Gastroesophageal sphincter (tissue), 4 donors: Measurements from ENCODE around the gene BCO2. TPM values are rescaled to one million over a fixed set of nuclear protein-coding genes. Genes with fewer than 3 reads are reported as not detected.
"Not testable (repeated sequence)": the region's sequence is repeated elsewhere in the genome, so short reads cannot be mapped to it uniquely, and the experiment has no call there.

Source experiments
- ATAC-seq: fragments of 150-250 bp; one replicate; pipeline ENCODE4 v1.9.1; 2016; ENCODE audit warnings: mild to moderate bottlenecking, moderate library complexity
- H3K27ac ChIP-seq, 4 donors: fragments of 200-600 bp; sonication (generic) in 3 of 4; 1 replicate in 3 of 4; 2 replicates in 1 of 4; pipeline ENCODE4 v1.5.1; 2016 to 2019
- H3K27me3 ChIP-seq: fragments of 200-600 bp; sonication (generic); one replicate; pipeline ENCODE4 v1.5.1; 2019
- H3K36me3 ChIP-seq, 2 donors: fragments of 200-600 bp; sonication (generic); one replicate each; pipeline ENCODE4 v1.5.1; 2019; ENCODE audit warnings: control low read depth in 1 of 2
- H3K4me1 ChIP-seq, 3 donors: fragments of 200-600 bp; sonication (generic); 1 replicate in 2 of 3; 2 replicates in 1 of 3; pipeline ENCODE4 v1.5.1; 2016 to 2019; ENCODE audit warnings: control low read depth in 2 of 3
- H3K4me3 ChIP-seq, 2 donors: fragments of 200-600 bp; sonication (generic); one replicate each; pipeline ENCODE4 v1.5.1; 2019; ENCODE audit warnings: mild to moderate bottlenecking in 1 of 2, moderate library complexity in 1 of 2
- H3K9me3 ChIP-seq, 3 donors: fragments of 200-600 bp; sonication (generic); one replicate each; pipeline ENCODE4 v1.5.1; 2017 to 2019; ENCODE audit warnings: control low read depth in 2 of 3
- EP300 ChIP-seq: sonication (generic); formaldehyde crosslinking; IDR thresholded peaks from one replicate; pipeline ENCODE4 v1.6.1; 2017; ENCODE audit warnings: antibody characterized with exemption, mild to moderate bottlenecking
- POLR2A ChIP-seq, 2 donors: fragments of 450-650 bp; IDR thresholded peaks; one replicate each; pipeline ENCODE4 v1.6.1; 2017; ENCODE audit warnings: antibody characterized with exemption in 2 of 2, mild to moderate bottlenecking in 2 of 2, moderate library complexity in 1 of 2
- POLR2AphosphoS5 ChIP-seq: sonication (generic); formaldehyde crosslinking; IDR thresholded peaks from one replicate; pipeline ENCODE4 v1.6.1; 2017; ENCODE audit warnings: antibody characterized with exemption
- WGBS, 2 donors: methylation state at CpG; one replicate each; pipeline ENCODE4 v1.1.5; 2018; ENCODE audit warnings: low coverage in 1 of 2; 5-methylcytosine and 5-hydroxymethylcytosine counted together
- total RNA-seq, 4 donors: library from RNA; depleted of rRNA; stranded (reverse); fragments of >200 nt; gene quantifications; one replicate each; pipeline ENCODE4 v1.1.0, GENCODE V29; 2016
- TF ChIP-seq, protein P1 (sequence below), 4 experiments: fragments of 200-600 bp in 2 of 4; fragments of 450-650 bp in 2 of 4; sonication (generic) in 1 of 4; IDR thresholded peaks; one replicate each; pipeline ENCODE4 v1.5.1; 2017 to 2019; ENCODE audit warnings: antibody characterized with exemption in 4 of 4, mild to moderate bottlenecking in 2 of 4, moderate library complexity in 2 of 4

BCO2 gene
- total RNA-seq, 4 donors from 2014 or later = 0.96 to 7.5 (median 6.6) TPM

DNA sequence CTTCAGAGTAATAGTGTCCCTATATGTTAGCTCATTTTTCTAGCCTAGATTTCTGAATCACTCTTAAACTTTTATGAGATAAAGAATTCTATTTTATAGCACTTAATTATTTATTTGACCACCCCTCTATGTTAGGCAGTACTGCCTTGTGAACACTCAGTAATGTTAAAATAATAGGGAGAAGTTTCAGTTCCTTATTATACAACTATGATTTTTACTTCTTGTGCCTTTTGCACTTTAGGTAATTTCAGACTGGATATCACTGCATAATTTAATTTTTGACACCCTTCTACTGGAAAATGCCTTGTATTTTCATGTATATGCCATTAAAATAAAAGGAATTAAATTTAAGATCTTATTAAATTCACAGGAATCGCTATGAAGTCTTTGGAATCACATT lies 3.1 kb downstream of the BCO2 start:
- WGBS, 2 donors = 93 to 100% methylated on average over 1 of the region's 1 CpG
- ATAC-seq = no peak
- TF ChIP-seq POLR2AphosphoS5 (no peak), EP300 (no peak), POLR2A (IDR thresholded peaks at IDR 0.05) (no peak)
- TF ChIP-seq, protein P1, sequence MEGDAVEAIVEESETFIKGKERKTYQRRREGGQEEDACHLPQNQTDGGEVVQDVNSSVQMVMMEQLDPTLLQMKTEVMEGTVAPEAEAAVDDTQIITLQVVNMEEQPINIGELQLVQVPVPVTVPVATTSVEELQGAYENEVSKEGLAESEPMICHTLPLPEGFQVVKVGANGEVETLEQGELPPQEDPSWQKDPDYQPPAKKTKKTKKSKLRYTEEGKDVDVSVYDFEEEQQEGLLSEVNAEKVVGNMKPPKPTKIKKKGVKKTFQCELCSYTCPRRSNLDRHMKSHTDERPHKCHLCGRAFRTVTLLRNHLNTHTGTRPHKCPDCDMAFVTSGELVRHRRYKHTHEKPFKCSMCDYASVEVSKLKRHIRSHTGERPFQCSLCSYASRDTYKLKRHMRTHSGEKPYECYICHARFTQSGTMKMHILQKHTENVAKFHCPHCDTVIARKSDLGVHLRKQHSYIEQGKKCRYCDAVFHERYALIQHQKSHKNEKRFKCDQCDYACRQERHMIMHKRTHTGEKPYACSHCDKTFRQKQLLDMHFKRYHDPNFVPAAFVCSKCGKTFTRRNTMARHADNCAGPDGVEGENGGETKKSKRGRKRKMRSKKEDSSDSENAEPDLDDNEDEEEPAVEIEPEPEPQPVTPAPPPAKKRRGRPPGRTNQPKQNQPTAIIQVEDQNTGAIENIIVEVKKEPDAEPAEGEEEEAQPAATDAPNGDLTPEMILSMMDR (IDR thresholded peaks at IDR 0.05) = no peak

DNA sequence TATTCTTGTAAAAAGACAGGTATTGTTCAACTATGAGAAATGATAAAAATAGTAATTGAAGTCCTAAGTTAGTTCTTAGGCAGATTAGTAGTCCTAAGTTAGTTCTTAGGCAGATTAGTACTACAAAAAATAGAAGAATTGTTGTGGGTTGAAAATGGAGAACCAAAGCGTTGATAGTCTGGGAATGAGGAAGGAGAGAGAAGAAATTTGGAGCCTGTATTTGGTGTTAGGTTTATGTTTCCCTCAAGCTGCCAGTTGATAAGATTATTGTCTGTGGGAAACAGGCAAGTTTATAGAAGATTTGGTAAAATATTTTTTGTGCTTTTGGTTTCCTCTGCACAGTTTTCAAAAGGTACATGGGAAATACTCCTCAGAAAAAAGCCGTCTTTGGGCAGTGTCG lies 3.6 kb downstream of the BCO2 start:
- WGBS, 2 donors = 70 to 74% methylated on average over 3 of the region's 3 CpGs
- no peak for ATAC-seq
- Histone ChIP-seq H3K9me3 (no peaks in the 10 kb centered on the region), H3K27me3 (no peaks in the 10 kb centered on the region), H3K4me1 (peaks cover 2 to 33% (median 4%) of the 10 kb centered on the region in 3 donors), H3K36me3 (no peaks in the 10 kb centered on the region), H3K4me3 (no peak overlapping the region), H3K27ac (no peak overlapping the region)
- TF ChIP-seq, protein P1 (IDR thresholded peaks at IDR 0.05) = no peak
- TF ChIP-seq POLR2A (IDR thresholded peaks at IDR 0.05) (no peak), EP300 (no peak), POLR2AphosphoS5 (no peak)

More for the DNA sequence above, 3.1 kb downstream of the BCO2 start:
- peaks cover 2 to 33% (median 4%) of the 10 kb centered on the region in 3 donors for H3K4me1 ChIP-seq
- H3K27me3 ChIP-seq = no peaks in the 10 kb centered on the region
- H3K4me3 ChIP-seq = no peak overlapping the region
- no peak overlapping the region for H3K27ac ChIP-seq
- no peaks in the 10 kb centered on the region for H3K36me3 ChIP-seq
- H3K9me3 ChIP-seq = no peaks in the 10 kb centered on the region

DNA sequence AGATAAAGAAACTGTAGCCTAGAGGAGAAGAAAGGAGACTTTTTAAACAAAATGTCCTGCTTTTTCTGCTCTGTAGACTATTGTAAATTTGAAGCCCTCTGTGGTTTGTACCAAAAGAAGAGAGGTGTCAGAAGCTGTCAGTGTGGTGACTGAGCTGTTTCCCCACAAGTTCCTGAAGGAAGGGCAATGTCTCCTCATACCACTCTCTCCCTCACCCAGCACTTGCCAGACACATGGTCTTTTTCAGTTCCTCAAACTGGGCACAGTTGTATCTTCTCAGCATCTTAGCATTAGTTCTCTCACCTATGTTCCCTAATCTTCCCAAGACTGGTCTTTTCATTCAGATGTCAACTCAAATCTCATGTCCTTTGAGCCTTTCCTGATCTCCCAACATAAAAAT lies 4.3 kb downstream of the BCO2 start:
- no peak overlapping the region for H3K27ac ChIP-seq
- TF ChIP-seq POLR2A (IDR thresholded peaks at IDR 0.05) = no peak
- no peak for TF ChIP-seq POLR2AphosphoS5
- TF ChIP-seq, protein P1 (IDR thresholded peaks at IDR 0.05) = no peak
- no peak for TF ChIP-seq EP300

DNA sequence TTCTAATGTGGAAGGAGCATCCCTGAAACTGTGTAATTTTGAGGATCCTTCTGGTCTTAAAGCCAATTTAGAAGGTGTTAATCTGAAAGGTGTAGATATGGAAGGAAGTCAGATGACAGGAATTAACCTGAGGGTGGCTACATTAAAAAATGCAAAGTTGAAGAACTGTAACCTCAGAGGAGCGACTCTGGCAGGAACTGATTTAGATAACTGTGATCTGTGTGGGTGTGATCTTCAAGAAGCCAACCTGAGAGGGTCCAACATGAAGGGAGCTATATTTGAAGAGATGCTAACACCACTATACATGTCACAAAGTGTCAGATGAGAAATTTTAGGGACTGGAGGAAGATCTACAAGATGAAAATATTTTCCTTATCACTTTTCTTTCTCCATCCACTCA lies 7.6 kb downstream of the BCO2 start:
- no peak for ATAC-seq
- no peak overlapping the region for H3K27ac ChIP-seq
- H3K9me3 ChIP-seq = no peaks in the 10 kb centered on the region
- WGBS, 2 donors = 65 to 88% methylated on average over 1 of the region's 1 CpG
- no peaks in the 10 kb centered on the region for H3K4me1 ChIP-seq
- H3K4me3 ChIP-seq = no peak overlapping the region
- no peaks in the 10 kb centered on the region for H3K36me3 ChIP-seq
- no peaks in the 10 kb centered on the region for H3K27me3 ChIP-seq
- TF ChIP-seq POLR2AphosphoS5 = no peak
- TF ChIP-seq EP300 = no peak
- TF ChIP-seq POLR2A (IDR thresholded peaks at IDR 0.05) = no peak

More for the DNA sequence above, 4.3 kb downstream of the BCO2 start:
- no peaks in the 10 kb centered on the region for H3K9me3 ChIP-seq
- no peaks in the 10 kb centered on the region for H3K36me3 ChIP-seq
- ATAC-seq = no peak
- peaks cover 2 to 31% (median 4%) of the 10 kb centered on the region in 3 donors for H3K4me1 ChIP-seq
- H3K4me3 ChIP-seq = no peak overlapping the region
- no peaks in the 10 kb centered on the region for H3K27me3 ChIP-seq

DNA sequence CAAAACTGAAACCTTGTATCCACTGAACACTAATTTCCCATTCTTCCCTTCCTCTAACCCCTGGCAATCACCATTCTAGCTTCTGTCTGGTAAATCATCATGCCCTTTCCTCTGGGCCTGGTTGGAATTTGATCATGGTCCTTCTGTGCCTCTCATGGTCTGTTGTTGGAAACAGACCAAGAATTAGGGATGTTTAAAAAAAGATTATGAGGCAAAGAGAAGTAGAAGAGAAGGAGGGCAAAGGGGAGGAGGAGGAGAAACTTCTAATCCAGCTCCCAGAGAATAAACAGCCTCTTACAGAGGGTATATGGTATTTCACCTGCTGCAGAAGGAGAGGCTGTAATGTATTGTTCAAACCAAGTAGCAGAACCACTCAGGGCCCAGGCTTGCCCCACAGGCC lies 10.6 kb downstream of the BCO2 start:
- Histone ChIP-seq H3K4me1 (no peaks in the 10 kb centered on the region), H3K27me3 (no peaks in the 10 kb centered on the region), H3K4me3 (no peak overlapping the region), H3K9me3 (no peaks in the 10 kb centered on the region), H3K36me3 (no peaks in the 10 kb centered on the region), H3K27ac (no peak overlapping the region)
- TF ChIP-seq POLR2A (IDR thresholded peaks at IDR 0.05) (no peak), POLR2AphosphoS5 (no peak)
- no peak for ATAC-seq

DNA sequence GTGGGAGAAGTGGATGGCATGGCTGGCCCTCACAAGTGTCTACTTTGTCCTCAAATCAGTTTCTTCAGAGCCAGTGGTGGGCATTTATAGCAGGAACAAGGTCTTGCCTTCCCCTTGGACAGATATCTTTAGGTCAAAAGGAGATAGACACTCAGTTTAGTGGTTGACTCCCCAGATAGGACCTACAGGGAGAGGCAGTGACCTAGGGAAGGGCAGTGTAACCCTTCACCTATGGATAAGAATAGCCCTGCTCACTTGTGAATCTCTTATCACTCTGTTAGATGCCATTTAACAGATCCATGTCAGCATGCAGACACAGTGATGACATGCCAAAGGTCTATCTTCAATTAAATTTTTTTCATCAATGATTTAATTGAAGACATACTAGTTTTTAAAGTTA lies 11.0 kb downstream of the BCO2 start:
- no peak for ATAC-seq
- Histone ChIP-seq H3K27ac (no peak overlapping the region), H3K4me1 (no peaks in the 10 kb centered on the region), H3K27me3 (no peaks in the 10 kb centered on the region), H3K36me3 (no peaks in the 10 kb centered on the region), H3K9me3 (no peaks in the 10 kb centered on the region), H3K4me3 (no peak overlapping the region)
- TF ChIP-seq POLR2A (IDR thresholded peaks at IDR 0.05) = no peak
- TF ChIP-seq EP300 = no peak
- TF ChIP-seq, protein P1 (IDR thresholded peaks at IDR 0.05) = no peak
- TF ChIP-seq POLR2AphosphoS5 = no peak

DNA sequence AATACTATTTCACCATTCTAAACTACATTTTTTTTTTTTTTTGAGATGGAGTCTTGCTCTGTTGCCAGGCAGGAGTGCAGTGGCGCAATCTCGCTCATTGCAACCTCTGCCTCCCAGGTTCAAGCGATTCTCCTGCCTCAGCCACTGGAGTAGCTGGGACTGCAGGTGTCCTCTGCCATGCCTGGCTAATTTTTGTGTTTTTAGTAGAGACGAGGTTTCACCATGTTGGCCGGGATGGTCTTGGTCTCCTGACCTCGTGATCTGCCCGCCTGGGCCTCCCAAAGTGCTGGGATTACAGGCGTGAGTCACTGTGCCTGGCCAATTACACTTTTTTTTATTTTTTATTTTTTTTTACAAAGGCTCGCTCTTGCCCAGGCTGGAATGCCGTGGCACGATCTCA lies 19.8 kb downstream of the BCO2 start:
- H3K36me3 ChIP-seq, H3K27ac ChIP-seq, H3K4me3 ChIP-seq, H3K9me3 ChIP-seq, ATAC-seq, H3K27me3 ChIP-seq, H3K4me1 ChIP-seq: not testable (repeated sequence)
- WGBS, 2 donors = 82% methylated on average over 2 to 11 of the region's 11 CpGs
